Superior temporal gyrus (tissue), 1 donor: ENCODE data around the gene CLCN2.
A peak's percentile ranks its signal among the peaks of the same experiment; 100 is the strongest.
"Not testable (repeated sequence)": the region's sequence is repeated elsewhere in the genome, so short reads cannot be mapped to it uniquely, and the experiment has no call there.

Experiments
- DNase-seq: peaks from one replicate; pipeline ENCODE4 v3.0.0-alpha.2; 2016; ENCODE audit errors: extremely low spot score

CLCN2 gene

GRCh38 chr3:184345317-184346144 is 15.9 kb downstream of the CLCN2 start:
- peak; percentile 97 for DNase-seq

DNA sequence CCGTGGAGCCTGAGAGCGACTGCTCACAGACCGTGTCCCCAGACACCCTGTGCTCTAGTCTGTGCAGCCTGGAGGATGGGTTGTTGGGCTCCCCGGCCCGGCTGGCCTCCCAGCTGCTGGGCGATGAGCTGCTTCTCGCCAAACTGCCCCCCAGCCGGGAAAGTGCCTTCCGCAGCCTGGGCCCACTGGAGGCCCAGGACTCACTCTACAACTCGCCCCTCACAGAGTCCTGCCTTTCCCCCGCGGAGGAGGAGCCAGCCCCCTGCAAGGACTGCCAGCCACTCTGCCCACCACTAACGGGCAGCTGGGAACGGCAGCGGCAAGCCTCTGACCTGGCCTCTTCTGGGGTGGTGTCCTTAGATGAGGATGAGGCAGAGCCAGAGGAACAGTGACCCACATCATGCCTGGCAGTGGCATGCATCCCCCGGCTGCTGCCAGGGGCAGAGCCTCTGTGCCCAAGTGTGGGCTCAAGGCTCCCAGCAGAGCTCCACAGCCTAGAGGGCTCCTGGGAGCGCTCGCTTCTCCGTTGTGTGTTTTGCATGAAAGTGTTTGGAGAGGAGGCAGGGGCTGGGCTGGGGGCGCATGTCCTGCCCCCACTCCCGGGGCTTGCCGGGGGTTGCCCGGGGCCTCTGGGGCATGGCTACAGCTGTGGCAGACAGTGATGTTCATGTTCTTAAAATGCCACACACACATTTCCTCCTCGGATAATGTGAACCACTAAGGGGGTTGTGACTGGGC is 16.7 kb downstream of the CLCN2 start:
- no peak for DNase-seq

DNA sequence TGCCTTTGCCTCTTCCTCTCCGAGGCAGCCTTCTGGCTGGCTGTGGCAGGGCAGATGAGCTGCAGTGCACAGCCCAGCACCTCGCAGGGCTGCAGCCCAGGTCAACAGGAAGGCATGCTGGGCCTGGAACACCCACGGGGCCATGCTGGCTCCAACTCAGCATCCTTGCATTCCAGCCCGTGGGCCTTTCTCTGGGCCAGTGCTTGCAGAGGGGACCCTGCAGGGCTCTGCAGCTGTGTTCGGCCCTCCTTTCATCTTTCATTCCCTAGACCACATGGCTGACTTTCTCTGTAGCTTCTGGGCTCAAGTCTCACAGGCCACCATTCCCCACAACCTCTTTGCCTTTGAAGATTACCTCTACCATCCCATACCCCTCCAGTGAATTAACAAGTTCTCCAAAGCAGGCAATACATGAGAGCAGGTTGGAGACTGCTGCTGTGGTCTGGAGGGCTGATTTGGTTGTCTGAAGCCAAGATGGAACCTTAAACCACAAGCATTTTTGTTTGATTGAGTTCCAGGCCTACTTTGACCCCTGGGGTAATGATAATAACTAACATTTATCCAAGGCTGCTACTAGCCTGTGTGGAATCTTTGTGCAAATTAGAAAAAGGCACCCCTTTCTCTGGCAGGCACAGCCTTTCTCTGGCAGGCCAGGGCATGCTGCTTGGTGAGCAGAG is 18.1 kb downstream of the CLCN2 start:
- no peak for DNase-seq

- DNase-seq, result no peak
Observed at GRCh38 chr3:184341925-184342324, 19.5 kb downstream of the CLCN2 start.

DNA sequence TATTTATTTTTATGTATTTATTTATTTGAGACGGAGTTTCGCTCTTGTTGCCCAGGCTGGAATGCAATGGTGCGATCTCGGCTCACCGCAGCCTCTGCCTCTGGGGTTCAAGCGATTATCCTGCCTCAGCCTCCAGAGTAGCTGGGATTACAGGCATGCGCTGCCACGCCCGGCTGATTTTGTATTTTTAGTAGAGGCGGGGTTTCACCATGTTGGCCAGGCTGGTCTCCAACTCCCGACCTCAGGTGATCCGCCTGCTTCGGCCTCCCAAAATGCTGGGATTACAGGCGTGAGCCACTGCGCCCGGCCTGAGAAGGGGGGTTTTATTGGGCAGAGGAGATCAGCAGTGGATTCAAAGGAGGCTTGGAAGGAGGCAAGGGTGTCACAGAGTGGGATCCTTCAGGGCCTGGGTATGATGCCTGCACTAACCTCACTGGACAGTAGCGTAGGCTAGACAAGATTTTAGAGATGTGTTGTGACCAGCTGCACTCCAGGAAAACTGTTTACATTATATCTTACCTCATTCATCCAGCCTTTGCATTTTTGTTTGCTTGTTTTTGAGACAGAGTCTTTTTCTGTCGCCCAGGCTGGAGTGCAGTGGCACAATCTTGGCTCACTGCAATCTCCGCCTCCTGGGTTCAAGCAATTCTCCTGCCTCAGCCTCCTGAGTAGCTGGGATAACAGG is 21.8 kb downstream of the CLCN2 start:
- not testable (repeated sequence) for DNase-seq

- no peak for DNase-seq
Observed at GRCh38 chr3:184339001-184339400, 22.4 kb downstream of the CLCN2 start.

DNA sequence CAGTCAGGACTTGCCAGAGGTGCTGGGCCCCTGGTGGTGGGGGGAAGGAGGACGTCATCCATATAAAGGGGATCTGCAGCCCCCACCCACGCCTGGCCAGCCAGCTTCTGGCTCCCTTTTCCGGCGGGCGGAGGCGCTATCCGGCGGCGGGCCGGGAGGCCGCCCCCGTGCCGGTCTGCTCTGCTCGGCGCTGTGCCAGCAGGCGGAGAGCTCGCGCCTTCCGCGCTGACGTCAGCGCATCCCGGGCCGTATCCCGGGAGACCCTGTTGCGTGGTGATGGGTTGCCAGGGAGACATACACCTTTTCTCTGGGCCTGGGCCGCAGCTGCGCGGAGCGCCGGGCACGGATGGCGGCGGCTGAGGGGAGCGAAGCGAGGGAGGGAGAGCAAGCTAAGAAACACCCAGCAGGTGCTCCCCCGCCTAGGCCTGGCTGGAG is 22.9 kb downstream of the CLCN2 start:
- peak; percentile 75 for DNase-seq

DNA sequence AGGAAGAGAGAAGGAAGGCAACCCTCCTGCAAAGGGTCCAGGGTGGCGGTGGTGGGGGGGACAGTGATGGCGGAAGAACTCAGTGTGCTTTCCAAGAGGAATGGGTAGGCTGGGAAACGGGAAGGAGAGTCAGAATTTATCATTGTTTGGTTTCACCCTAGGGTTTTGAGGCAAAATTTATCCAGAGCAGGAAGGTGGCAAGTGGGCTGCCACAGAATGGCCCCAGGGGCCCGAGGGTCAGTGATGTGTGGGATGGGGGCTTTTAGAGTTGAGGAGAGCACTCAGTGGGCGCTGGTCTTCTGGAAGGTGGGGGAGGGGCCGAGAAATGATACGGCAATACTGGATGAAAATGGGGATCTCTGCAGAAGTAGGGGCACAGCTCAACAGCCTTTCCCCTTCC is 23.4 kb downstream of the CLCN2 start:
- DNase-seq, result no peak

DNA sequence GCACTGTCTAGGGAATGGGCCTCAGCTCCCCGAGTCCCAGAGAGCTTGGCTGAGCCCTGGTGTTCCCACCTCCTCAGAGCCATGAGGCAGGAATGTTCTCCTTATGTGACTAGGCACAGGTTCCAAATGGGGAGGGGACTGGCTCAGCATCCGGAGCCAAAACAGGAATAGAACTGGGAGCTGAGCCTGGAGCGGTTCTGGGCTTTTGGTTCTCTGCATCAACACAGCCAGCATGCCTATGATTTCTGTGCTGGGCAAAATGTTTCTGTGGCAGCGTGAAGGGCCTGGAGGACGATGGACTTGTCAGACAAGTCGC is 24.0 kb downstream of the CLCN2 start, which contains the start of gene FAM131A:
FAM131A (plus strand) TSS at position 202 of the 316 bp plus-strand sequence; CDS start at position 233, 31 bp downstream.
- peak; percentile 79 for DNase-seq

- peak; percentile 91 for DNase-seq
Observed at GRCh38 chr3:184336547-184337398, 24.6 kb downstream of the CLCN2 start.

DNA sequence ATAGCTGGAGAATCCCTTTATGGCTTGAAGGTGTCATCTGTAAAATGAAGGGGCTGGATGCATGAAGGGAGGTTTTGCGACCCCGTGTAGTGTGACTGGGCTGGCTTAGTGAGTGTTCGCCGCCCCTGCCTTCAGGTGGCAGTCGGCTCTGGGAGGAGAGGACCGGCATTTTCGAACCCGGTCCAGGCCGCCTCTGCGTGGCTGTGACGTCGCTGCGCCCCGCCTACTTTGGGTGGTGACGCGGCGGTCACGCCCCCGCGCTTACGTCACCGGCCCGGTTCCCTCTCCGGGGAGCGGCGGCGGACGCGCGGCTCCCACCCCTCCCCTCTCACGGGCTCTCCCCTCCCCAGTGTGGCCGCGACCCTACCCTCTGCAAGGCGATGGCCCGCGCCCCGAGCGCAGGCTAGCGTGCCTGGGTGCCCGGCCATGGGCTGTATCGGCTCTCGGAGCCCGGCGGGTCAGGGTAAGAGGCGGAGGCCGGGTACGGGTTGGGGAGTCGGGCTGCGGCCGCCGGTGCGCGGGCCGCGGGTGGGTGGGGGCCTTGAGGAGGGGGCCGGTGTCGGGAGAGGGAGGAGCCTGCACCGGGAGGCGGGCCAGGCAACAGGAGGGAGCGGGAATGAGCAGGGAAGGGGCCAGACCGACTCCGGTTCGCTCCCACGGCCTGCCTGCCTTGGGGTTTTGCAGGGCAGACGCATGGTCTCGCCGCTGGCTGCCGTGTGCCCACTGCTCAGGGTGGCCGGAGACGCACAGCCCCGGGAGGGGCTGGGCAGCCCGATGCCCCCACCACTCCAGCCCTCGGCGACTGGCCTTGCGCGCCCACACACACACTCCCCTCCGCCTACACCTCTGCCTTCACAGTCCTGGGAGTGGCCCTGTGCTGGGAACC is 25.5 kb downstream of the CLCN2 start:
- DNase-seq, result peak; percentile 86

DNA sequence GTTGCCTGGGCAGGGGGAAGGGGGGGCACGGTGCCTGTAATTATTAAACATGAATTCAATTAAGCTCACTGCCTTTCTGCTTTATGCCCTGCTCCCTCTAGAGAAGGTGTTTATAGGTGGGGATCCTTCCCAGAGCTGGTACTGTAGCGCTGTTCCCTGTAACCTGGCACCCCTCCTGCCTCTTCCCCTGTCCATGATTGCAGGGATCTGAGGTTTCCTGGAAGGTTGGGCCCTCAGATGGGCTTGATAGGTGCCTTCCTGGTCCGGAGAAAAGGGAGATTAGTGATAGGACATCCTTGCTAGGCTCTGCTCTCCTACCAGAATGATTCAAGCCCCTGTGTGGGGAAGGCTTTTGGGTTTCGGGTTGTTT is 26.1 kb downstream of the CLCN2 start:
- no peak for DNase-seq

DNA sequence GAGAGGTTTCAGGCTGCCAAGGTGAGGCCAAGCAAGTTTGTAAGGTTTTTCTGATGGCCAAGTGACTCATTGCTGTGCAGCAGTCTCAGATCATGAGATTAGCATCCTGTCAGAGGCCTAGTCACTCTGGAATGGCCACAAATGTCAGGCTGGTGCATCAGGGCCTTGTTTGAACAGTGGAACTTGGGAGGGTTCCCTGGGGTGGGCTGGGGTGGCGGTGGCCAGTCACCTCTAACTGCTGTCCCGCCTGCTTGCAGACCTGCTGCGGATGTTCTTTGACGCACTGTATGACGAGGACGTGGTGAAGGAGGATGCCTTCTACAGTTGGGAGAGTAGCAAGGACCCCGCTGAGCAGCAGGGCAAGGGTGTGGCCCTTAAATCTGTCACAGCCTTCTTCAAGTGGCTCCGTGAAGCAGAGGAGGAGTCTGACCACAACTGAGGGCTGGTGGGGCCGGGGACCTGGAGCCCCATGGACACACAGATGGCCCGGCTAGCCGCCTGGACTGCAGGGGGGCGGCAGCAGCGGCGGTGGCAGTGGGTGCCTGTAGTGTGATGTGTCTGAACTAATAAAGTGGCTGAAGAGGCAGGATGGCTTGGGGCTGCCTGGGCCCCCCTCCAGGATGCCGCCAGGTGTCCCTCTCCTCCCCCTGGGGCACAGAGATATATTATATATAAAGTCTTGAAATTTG is 26.8 kb downstream of the CLCN2 start:
- DNase-seq, result no peak

- DNase-seq, result no peak
Observed at GRCh38 chr3:184333700-184334099, 27.7 kb downstream of the CLCN2 start.

- no peak for DNase-seq
Observed at GRCh38 chr3:184333190-184333589, 28.2 kb downstream of the CLCN2 start.

DNA sequence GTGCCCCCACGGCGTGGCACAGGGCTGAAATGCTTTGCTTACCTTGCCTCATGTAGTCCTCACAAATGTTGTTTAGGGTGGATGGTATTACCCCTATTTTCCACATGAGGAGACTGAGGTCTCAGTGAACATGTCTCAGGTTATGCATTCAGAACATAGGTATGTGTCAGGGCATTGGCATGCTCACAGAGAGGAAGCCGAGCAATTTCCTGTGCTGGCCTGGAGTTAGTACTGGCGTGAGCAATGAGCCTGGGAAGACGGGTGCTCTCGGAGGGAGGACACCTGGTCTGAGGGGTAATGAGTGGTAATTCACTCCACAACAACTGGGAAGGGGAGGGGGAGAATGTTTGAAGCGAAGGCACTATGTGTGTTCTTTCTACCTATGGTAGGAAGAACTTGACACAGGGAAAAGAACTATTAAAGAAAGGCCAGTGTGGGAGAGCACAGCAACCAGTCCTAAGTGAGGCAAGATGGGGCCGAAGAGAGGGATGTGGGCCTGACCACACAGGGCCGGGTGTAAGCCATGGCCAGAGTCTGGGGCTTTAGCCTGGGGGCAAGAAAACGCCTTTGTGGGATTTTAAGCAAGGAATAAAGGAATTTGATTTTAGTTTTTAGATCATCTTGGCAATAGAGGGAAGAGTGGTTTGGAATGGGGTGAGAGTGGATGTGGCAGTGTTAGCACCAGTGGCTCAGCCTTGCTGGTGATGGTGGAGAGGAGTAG is 28.9 kb downstream of the CLCN2 start:
- DNase-seq, result no peak

DNA sequence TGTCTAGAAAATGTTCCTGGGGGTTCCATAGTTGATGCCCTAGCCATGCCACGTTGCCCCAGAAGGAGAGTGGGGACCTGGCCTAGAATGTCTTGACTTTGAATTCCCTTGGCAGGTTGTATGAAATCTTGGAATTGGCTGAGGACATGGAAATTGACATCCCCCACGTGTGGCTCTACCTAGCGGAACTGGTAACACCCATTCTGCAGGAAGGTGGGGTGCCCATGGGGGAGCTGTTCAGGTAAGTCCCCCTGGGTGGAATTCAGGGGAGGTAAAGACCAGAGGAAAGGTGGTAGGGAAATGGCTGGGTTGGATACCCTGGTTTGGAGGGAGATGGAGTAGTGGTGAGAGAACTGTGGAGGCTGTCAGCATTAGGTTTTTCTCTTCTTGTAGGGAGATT is 32.9 kb downstream of the CLCN2 start:
- DNase-seq, result no peak

DNA sequence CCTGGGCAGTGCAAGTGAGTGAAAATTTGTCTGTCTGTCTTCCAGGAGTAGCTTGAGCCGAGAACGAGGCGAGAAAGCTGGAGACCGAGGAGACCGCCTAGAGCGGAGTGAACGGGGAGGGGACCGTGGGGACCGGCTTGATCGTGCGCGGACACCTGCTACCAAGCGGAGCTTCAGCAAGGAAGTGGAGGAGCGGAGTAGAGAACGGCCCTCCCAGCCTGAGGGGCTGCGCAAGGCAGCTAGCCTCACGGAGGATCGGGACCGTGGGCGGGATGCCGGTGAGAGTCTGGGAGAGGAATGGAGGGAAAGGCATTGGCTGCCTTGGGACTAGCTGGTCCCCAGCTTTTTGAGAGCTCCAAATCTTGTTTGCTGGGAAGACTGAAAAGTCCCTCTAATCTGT is 34.2 kb downstream of the CLCN2 start:
- no peak for DNase-seq
